GM19043 (cell line): ENCODE measurements around the gene ASCL4.
A peak's percentile ranks its signal among the peaks of the same experiment; 100 is the strongest.
"Not testable (repeated sequence)": the region's sequence is repeated elsewhere in the genome, so short reads cannot be mapped to it uniquely, and the experiment has no call there.

Source experiments
- ATAC-seq: cut with Tn5 transposase; IDR thresholded peaks from one replicate; pipeline ENCODE4 v1.9.1; 2021; ENCODE audit warnings: low read depth; ENCODE audit not compliant: unreplicated experiment

ASCL4 gene, protein sequence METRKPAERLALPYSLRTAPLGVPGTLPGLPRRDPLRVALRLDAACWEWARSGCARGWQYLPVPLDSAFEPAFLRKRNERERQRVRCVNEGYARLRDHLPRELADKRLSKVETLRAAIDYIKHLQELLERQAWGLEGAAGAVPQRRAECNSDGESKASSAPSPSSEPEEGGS

DNA sequence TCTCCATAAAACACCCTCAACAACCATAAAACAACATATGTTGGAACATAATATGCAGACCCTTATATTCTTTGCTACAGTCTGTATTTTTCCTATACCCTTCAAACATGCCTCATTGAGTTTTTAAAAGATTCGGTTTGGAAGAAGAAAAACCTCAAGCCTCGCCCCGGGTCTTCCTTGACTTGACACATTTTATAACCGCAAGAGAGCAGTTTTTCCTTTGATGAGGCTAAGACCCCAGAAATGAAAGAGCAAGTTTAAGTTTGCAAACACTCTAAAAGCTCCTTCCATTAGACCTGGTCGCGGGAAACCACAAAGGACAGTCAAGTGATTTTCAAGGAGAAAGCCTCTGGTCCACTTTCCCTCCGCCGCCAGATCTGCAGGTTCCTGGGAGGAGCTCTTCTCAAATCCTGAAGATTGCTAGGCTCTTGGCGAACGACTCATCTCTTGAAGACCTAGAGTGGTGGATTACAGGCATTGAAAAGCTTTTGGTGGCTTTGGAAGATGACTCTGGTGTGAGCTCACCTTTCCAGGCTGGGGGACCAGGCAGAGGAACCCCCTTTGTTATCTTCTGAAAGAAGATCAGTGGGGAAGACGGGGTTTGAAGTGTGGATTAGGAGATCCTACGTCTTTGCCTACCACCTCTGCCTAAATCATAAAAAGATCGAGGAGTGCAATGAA lies at the start of gene ASCL4:
Gene ASCL4 (plus strand): TSS at position 356 of the 681 bp plus-strand sequence. CDS start 515 bp downstream, outside the sequence.
- no peak for ATAC-seq

DNA sequence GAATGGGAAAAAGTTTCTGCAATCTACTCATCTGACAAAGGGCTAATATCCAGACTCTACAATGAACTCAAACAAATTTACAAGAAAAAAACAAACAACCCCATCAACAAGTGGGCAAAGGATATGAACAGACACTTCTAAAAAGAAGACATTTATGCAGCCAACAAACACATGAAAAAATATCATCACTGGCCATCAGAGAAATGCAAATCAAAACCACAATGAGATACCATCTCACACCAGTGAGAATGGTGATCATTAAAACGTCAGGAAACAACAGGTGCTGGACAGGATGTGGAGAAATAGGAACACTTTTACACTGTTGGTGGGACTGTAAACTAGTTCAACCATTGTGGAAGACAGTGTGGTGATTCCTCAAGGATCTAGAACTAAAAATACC lies 47.2 kb upstream of the ASCL4 start:
- not testable (repeated sequence) for ATAC-seq

DNA sequence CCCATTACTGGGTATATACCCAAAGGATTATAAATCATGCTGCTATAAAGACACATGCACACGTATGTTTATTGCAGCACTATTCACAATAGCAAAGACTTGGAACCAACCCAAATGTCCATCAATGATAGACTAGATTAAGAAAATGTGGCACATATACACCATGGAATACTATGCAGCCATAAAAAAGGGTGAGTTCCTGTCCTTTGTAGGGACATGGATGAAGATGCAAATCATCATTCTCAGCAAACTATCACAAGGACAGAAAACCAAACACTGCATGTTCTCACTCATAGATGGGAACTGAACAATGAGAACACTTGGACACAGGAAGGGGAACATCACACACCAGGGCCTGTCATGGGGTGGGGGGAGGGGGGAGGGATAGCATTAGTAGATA lies 46.8 kb upstream of the ASCL4 start:
- ATAC-seq, result not testable (repeated sequence)

DNA sequence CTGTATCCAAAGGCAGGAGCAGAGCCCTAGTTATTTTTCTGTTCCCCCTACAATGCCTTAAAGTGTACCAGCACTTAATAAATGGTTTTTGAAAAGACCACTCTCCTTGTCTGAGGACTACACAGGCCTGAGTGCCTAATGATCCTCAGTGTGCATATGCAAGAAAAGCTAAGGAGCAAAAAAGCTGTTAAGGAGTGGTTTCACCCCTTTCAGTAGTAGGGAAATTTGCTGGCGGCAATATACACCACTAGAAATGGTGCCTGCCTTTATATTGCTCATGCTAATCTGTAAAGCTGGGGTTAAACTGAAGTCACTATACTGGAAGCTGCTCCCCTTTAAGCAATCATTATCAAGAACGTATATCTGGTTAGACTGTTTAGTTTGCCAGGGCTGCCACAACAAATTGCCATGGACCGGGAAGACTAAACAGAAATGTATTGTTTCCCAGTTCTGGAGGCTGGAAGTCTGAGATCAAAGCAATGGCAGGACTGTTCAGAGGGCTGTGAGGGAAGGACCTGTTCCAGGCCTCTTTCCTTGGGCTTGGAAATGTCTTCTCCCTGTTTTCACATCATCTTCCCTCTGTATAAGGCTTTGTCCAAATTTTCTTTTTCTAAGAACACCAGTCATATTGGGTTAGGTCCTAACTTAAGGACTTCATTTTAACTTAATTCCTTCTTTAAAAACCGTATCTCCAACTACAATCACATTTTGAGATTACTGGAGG lies 43.7 kb upstream of the ASCL4 start:
- no peak for ATAC-seq

DNA sequence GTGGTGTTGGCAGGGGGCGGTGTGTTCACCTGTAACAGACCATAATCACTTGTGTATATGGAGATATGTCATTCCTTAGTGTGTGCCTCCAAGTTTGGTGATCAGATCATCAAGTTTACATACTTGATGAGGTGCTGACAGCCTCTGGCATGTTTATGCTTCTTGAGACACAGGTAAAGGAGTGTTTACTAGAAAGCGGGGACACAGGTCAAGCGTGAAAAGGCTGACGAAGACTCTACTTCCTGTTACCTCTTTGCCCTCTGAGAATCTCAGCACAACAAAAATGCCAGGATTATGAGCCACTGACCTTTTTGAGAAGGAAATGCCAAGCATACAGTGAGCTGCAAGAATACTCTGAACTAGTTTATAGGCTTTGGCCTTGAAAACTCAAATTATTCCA lies 43.1 kb upstream of the ASCL4 start:
- ATAC-seq, result no peak

DNA sequence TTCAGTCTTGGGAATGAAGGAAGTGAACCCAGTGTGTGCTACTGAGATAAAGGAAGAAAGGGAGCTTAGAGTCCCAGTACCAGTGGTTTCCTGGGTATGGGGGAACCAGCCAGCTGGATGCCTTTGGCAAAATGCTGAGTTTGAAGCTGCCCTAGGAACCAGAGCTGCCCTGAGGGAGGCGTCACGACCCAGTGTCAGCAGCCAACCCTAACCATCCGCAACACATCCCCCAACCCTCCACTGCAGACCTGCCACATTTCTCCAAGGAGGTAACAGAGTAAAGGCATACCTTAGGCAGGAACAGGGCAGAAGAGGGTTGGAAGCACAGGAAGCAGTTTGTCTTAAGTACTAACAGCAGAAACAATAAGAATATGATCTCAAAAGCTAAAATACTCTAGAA lies 42.1 kb upstream of the ASCL4 start:
- ATAC-seq, result no peak

DNA sequence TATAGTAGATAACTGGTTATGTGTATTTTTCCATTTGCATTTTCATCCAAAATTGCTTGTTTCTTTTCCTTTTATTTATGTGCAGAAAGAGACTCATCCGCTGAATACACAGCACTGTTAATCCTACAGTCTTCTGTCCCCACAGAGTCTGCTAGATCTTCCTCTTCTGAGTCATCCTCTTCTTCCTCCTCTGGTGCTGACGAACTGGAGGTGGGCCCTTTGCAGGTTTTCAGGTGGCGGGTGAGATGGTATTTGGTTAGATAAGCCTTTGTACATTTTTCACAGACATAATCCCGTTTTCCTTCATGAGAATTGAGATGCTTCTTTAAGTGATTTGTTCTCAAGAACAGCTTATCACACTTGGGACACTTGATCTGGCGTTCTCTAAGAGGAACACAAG lies 40.4 kb upstream of the ASCL4 start:
- no peak for ATAC-seq

DNA sequence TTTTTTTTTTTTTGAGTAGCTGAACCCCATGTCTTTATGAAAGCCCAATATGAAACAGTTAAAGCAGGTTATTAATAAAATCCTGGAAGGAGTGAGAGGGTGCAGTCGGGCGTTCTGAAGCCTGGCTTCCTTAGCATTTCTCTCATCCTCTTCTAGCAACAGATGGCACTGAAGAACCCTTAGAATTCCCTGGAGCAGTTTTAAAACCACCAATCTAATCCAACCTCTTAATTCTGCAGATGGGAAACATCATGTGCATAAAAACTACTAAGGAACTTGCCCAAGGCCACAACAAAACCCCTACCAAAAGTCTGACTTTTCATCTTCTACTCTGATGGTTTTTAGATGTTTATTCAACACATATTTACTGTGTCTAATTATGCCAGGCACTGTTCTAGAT lies 38.7 kb upstream of the ASCL4 start:
- ATAC-seq, result no peak

DNA sequence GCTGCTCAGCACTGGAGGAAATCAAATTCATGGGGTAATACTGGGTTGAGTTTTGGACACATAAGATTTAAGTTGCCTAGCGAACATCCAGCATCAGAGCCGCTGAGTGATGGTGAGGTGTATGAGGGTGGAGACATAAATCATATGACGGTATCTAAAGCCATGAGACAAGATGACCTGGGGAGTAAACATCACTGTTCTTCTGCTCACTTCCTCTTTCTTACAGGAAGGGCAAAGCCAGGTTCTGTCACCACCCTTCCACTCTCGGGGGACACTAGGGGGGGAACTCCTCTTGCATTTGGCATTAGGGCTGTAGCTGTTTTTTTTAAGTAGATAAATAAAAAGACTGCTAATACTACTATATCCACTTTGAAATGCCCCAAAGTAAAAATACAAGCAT lies 37.6 kb upstream of the ASCL4 start:
- ATAC-seq, result peak; percentile 96

DNA sequence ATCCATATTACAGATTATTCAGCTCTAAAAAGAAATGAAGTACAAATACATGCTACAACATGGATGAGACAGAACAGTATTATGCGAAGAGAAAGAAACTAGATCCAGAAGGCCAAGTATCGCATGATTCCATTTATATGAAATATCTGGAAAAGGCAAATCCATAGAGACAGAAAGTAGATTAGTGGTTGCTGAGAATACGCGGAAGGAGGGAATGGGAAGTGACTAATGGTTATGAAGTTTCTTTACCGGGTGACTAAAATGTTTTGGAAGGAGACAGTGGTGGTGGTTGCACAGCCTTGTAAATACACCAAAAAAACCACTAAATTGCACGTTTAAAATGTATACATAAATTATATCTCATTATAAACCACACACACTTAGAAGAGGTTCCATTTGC lies 26.0 kb upstream of the ASCL4 start:
- ATAC-seq, result no peak

DNA sequence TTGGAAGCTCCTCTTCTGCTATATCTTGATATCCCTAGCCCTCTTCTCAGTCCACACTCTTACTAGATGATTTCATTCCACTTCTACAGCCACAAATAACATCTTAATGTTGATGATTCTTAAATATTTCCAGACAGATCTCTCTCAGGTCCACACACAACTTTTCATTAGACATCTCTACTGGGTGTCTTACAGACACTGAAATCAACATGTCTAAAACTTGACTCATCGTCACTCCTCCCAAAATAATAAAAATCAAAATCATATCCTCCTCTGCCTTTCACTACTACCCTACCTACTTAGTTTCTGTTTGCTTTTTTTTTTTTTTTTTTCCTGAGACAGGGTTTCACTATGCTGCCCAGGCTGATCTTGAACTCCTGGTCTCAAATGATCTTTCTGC lies 25.4 kb upstream of the ASCL4 start:
- ATAC-seq, result no peak

DNA sequence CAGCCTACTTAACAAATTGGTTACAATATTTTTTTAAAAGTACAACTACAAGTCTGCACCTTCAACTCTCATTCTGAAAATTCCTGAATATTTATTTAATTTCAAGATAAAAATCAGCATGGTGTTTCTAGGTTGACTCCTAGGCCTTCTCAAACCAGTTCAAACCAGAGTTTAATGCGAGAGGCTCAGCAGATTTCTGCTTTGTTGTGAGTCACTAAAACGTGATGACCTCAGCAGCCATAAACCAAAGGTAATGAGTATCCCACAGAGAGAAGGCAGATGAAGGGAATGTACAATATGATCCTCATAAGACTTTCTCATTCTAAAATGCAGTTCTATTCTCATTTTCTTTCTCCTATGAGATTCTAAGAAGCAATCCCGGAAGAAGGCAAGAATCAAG lies 15.1 kb upstream of the ASCL4 start:
- ATAC-seq, result no peak

DNA sequence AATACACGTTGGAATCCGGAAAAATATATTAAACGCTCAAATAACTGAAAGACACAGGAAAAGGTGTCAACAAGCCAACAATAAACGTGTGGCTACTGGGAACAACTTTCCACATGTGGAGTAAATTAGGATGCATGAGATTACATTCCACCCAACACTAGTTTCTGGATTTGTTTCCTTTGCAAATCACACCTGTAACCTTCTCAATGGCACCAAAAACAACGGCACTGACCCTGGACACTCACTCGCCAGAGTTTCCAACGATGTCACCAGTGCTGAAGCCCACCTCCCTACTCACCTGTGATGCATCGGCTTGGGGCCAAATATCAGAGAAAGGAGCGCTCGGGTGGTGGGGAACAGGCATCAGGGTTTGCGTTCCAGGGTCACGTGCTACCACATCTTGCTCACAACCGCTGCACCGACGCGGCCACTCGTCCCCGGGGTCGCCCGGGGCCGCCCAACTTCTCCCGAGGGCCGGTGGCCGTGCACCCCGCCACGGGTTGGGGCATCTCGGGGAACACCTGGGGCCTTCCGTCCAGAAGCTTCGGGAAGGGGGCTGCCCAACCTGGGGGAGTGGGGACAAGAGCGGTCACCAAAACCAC lies 14.2 kb upstream of the ASCL4 start:
- no peak for ATAC-seq

DNA sequence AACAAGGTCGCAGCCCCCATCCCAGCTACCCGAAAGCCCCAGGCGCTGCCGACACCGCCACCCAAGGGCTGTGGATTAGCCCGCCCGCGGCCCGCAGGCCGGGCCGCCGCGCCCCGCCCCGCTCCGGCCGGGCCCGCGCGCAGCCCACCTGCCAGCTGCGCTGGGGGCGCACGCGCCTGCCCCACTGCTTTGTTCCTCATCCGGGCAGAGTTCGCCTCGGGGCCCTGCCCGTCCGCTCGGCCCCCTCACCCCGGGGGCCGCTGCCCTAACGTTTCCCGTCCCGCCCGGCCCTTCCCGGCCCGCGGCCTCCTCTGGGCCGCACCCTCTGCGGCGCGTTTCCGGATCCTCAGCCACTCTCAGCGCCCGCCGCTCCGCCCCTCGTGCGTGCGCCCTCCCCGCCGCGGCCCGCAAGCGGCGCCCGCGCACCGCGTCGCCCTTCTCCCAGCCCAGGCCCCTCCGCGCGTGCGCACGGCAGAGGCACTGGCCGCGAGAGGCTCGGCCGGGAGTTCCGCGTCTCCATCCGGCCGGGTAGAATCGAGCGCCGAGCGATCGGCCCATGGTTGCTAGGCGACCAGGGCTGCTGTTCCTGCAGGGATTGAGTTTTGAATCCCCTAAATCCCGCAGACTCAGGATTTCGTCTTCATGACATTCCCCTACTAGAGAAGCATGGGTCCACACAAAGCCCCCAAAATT lies 13.5 kb upstream of the ASCL4 start, which contains the start of gene PRDM4:
Gene PRDM4 (minus strand): TSS at position 329 of the 693 bp plus-strand sequence. CDS start 622 bp downstream, outside the sequence.
- peak; percentile 87 for ATAC-seq

DNA sequence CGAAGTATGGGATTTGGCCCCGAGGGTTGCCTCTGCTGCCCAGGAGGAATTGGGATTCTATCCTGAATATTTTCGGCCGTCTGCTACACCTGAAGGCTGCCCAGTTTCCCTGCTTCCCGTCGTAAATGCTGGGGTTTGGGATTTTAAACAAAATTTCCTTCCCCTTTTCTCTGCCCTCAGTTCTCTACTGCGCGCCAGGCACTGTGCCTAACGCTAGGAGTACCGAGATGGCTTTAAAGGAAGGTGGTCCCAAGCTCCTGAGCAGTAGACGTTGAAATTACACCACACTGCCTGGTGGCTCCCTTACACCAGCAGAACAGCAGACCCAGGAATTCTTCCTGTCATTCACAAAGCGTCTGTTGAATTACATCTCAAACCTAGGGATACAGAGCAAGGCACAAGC lies 13.0 kb upstream of the ASCL4 start:
- ATAC-seq, result no peak

DNA sequence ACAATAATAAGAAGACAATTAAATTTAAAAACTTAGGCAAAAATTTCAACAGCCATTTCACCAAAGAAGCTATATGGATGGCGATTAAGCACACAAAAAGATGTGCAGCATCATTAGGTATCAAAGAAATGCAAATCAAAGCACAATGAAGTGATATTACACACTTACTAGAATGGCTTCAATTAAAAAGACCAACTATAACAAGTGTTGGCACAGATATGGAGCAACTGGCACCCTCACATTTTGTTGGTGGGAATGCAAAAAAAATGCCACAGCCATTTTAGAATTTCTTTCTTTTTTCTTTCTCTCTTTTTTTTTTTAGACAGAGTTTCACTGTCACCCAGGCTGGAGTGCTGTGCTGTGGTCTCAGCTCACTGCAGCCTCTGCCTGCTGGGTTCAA lies 11.6 kb upstream of the ASCL4 start:
- ATAC-seq, result no peak

DNA sequence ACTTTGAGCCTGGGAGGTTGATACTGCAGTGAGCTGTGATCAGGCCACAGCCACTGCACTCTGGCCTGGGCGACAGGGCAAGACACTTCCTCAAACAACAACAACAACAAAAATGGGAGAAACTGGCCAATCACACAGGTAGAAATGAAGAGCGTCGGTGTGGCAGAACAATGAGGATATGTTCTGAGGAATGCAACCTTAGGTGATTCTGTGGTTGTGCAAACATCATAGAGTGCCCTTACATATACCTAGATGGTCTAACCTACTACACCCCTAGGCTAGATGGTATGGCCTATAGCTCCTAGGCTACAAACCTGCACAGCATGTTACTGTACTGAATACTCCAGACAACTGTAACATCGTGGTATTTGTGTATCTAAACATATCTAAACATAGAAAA lies 9.9 kb upstream of the ASCL4 start:
- no peak for ATAC-seq

DNA sequence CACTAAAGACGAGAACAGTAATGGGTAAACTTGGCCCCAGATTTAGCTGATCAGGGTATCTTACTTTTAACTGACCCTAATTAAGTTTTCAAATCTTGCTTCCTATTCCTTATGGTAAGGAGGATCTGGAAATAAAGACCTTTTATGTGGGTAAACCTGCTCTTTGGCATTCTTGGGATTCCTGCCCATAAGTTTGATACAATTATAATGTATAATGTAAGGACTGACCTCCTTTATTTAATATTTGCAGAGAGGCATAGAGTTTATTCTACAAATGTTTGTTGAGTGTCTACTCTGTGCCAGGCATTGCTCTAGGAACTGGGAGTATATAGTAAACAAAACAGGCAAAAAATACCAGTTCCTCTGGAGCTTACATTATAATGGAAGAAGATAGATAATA lies 9.2 kb upstream of the ASCL4 start:
- ATAC-seq, result no peak

DNA sequence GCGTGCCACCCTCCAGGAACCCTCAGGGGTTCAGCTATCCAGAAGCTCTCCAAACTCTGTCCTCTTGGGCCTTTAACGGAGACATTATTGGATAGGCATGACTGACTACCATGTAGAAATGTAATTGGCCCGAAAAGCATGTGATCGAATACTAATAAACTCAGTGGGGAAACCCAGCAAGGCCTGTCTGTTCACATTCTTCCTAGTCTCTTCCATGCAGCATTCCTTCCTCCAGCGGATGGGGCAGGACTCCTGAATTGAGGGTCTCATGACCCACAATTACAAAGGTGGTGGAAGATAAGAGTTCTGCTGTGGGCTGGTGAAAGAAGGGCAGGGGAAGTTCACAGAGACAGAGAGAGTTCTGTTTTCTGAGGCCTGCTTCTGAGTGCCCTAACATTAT lies 7.0 kb upstream of the ASCL4 start:
- no peak for ATAC-seq

DNA sequence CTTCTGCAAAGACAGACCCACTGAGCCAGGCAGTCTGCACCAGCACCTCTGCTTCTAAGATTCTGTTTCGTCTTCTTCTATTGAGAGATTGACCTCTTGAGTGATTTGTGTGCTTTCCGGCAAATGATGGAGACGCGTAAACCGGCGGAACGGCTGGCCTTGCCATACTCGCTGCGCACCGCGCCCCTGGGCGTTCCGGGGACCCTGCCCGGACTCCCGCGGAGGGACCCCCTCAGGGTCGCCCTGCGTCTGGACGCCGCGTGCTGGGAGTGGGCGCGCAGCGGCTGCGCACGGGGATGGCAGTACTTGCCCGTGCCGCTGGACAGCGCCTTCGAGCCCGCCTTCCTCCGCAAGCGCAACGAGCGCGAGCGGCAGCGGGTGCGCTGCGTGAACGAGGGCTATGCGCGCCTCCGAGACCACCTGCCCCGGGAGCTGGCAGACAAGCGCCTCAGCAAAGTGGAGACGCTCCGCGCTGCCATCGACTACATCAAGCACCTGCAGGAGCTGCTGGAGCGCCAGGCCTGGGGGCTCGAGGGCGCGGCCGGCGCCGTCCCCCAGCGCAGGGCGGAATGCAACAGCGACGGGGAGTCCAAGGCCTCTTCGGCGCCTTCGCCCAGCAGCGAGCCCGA lies 703 bp downstream of the ASCL4 start:
- ATAC-seq, result no peak
